CD14-positive monocyte (primary cell): ENCODE data around the gene PRDM11. TPM values are rescaled to one million over a fixed set of nuclear protein-coding genes. Genes with fewer than 3 reads are reported as not detected.

Experiments used
- DNase-seq, 3 donors: peaks; one replicate each; pipeline ENCODE4 v3.0.0-alpha.2; 2011 to 2022
- H2AFZ ChIP-seq: 2 replicates; pipeline ENCODE4 v1.6.0; 2012; ENCODE audit warnings: mild to moderate bottlenecking, low read depth, low read length, inconsistent platforms; ENCODE audit not compliant: insufficient read depth, poor library complexity, severe bottlenecking
- H3K27ac ChIP-seq, 2 donors: 1 replicate in 1 of 2; 2 replicates in 1 of 2; pipeline ENCODE4 v1.5.1; 2012 to 2013; ENCODE audit warnings: low read length in 2 of 2, control low read depth in 1 of 2, inconsistent platforms in 1 of 2, low read depth in 1 of 2, mild to moderate bottlenecking in 1 of 2
- H3K27me3 ChIP-seq, 2 donors: one replicate each; pipeline versions ENCODE4 v1.6.0 to v1.6.1; 2011 to 2013; ENCODE audit warnings: low read length in 2 of 2; ENCODE audit not compliant: control insufficient read depth in 2 of 2, insufficient read depth in 2 of 2
- H3K36me3 ChIP-seq, 2 donors: replicated peaks in 1 of 2; 1 replicate in 1 of 2; 2 replicates in 1 of 2; pipeline versions ENCODE4 v1.5.1 to v1.6.1; 2012 to 2013; ENCODE audit warnings: low read length in 2 of 2, control low read depth in 1 of 2, inconsistent platforms in 1 of 2, mild to moderate bottlenecking in 1 of 2; ENCODE audit not compliant: insufficient read depth in 2 of 2, control insufficient read depth in 1 of 2
- H3K4me1 ChIP-seq, 2 donors: 1 replicate in 1 of 2; 2 replicates in 1 of 2; pipeline versions ENCODE4 v1.5.1 to v1.6.1; 2012 to 2013; ENCODE audit warnings: low read length in 2 of 2, control low read depth in 1 of 2, inconsistent platforms in 1 of 2, mild to moderate bottlenecking in 1 of 2, moderate library complexity in 1 of 2; ENCODE audit not compliant: insufficient read depth in 2 of 2, control insufficient read depth in 1 of 2
- H3K4me2 ChIP-seq: replicated peaks from 2 replicates; pipeline ENCODE3; 2012; ENCODE audit warnings: low read length, moderate library complexity, mild to moderate bottlenecking; ENCODE audit not compliant: poor library complexity, severe bottlenecking; ENCODE audit errors: extremely low read depth
- H3K4me3 ChIP-seq, 3 experiments: fragments of 200-600 bp in 1 of 3; sonication (generic) in 1 of 3; replicated peaks in 1 of 3; 1 replicate in 2 of 3; 2 replicates in 1 of 3; pipeline ENCODE4 v1.5.1; 2011 to 2013; ENCODE audit warnings: low read length in 3 of 3, mild to moderate bottlenecking in 3 of 3, control low read depth in 2 of 3, low read depth in 2 of 3, inconsistent platforms in 1 of 3, moderate library complexity in 1 of 3
- H3K79me2 ChIP-seq: 2 replicates; pipeline ENCODE4 v1.6.0; 2012; ENCODE audit warnings: mild to moderate bottlenecking, control low read depth, inconsistent platforms, low read length, moderate library complexity; ENCODE audit not compliant: insufficient read depth
- H3K9ac ChIP-seq: 2 replicates; pipeline ENCODE4 v1.6.0; 2017; ENCODE audit warnings: low read length, mild to moderate bottlenecking; ENCODE audit not compliant: insufficient read depth, poor library complexity, severe bottlenecking
- H3K9me3 ChIP-seq, 2 donors: replicated peaks in 1 of 2; 1 replicate in 1 of 2; 2 replicates in 1 of 2; pipeline versions ENCODE4 v1.5.1 to v1.6.1; 2012 to 2013; ENCODE audit warnings: low read length in 2 of 2, control low read depth in 1 of 2; ENCODE audit not compliant: control insufficient read depth in 1 of 2, insufficient read depth in 1 of 2
- H4K20me1 ChIP-seq: 2 replicates; pipeline ENCODE4 v1.6.0; 2012; ENCODE audit warnings: mild to moderate bottlenecking, low read length, control low read depth, moderate library complexity; ENCODE audit not compliant: insufficient read depth
- H3K27ac Mint-ChIP-seq, 7 donors: one replicate each; pipeline ENCODE4 v1.8.0; 2020; ENCODE audit warnings: mild to moderate bottlenecking in 7 of 7, mixed read lengths in 7 of 7, moderate library complexity in 6 of 7, inconsistent platforms in 2 of 7
- H3K27me3 Mint-ChIP-seq, 3 donors: one replicate each; pipeline ENCODE4 v1.8.0; 2021 to 2022; ENCODE audit warnings: low read depth in 3 of 3, mild to moderate bottlenecking in 3 of 3, mixed read lengths in 3 of 3, moderate library complexity in 3 of 3, inconsistent platforms in 1 of 3
- H3K36me3 Mint-ChIP-seq, 2 donors: one replicate each; pipeline ENCODE4 v1.8.0; 2020; ENCODE audit warnings: mixed read lengths in 2 of 2, inconsistent platforms in 1 of 2, mild to moderate bottlenecking in 1 of 2
- H3K4me1 Mint-ChIP-seq: one replicate; pipeline ENCODE4 v1.8.0; 2020; ENCODE audit warnings: mild to moderate bottlenecking, mixed read lengths
- H3K4me3 Mint-ChIP-seq, 2 donors: one replicate each; pipeline ENCODE4 v1.8.0; 2020; ENCODE audit warnings: mild to moderate bottlenecking in 2 of 2, mixed read lengths in 2 of 2, moderate library complexity in 1 of 2
- H3K9me3 Mint-ChIP-seq, 7 donors: one replicate each; pipeline ENCODE4 v1.8.0; 2020 to 2022; ENCODE audit warnings: mixed read lengths in 7 of 7, mild to moderate bottlenecking in 6 of 7, moderate library complexity in 6 of 7, inconsistent platforms in 2 of 7
- CTCF ChIP-seq: fragments of 200-600 bp; IDR thresholded peaks from one replicate; pipeline ENCODE4 v1.8.0; 2022; ENCODE audit warnings: antibody characterized with exemption, mild to moderate bottlenecking
- WGBS: methylation state at CpG from one replicate; pipeline ENCODE4 v1.1.5; 2013; ENCODE audit warnings: missing lambda C conversion rate; ENCODE audit not compliant: insufficient coverage; 5-methylcytosine and 5-hydroxymethylcytosine counted together
- intact Hi-C, 2 donors: fragments of 100-400 bp; cut with micrococcal nuclease; formaldehyde crosslinking; loops; one replicate each; pipeline versions ENCODE4 v1.15.0 to v1.15.1; 2023
- polyA plus RNA-seq, 3 donors: library from polyadenylated mRNA; depleted of rRNA in 1 of 3; unstranded in 2 of 3; stranded (reverse) in 1 of 3; fragments of 300-500 nt in 2 of 3; fragments of >200 nt in 1 of 3; fragmentation: Illumina TruSeq in 2 of 3; gene quantifications; 1 replicate in 2 of 3; 2 replicates in 1 of 3; pipeline ENCODE4 v1.2.3, GENCODE V29; 2012 to 2021

The PRDM11 gene
- polyA plus RNA-seq, 3 donors = 0.48 to 1.8 TPM; not detected in 1

GRCh38 chr11:45143494-45143893, 2.9 kb upstream of the PRDM11 start:
- Histone ChIP-seq H3K9me3 (peaks cover 0 to 4% of the 10 kb centered on the region in 2 donors), H3K79me2 (peaks cover 7% of the 10 kb centered on the region), H3K36me3 (no peaks in the 10 kb centered on the region), H3K9ac (no peak overlapping the region), H2AFZ (no peak overlapping the region), H3K4me3 (no peak overlapping the region), H4K20me1 (no peaks in the 10 kb centered on the region), H3K4me2 (no peak overlapping the region), H3K27ac (no peak overlapping the region), H3K27me3 (peaks cover 11 to 27% of the 10 kb centered on the region in 2 donors), H3K4me1 (peaks cover 19% of the 10 kb centered on the region in 2 donors)
- H3K4me1 Mint-ChIP-seq = peaks cover 23% of the 10 kb centered on the region
- no peak for DNase-seq
- peaks cover 0 to 5% (median 0%) of the 10 kb centered on the region in 7 donors for H3K9me3 Mint-ChIP-seq
- peaks cover 38 to 50% (median 38%) of the 10 kb centered on the region in 3 donors for H3K27me3 Mint-ChIP-seq
- no peak overlapping the region for H3K27ac Mint-ChIP-seq
- intact Hi-C loops = no loop called here
- peaks cover 0 to 2% of the 10 kb centered on the region in 2 donors for H3K36me3 Mint-ChIP-seq
- no peak overlapping the region for H3K4me3 Mint-ChIP-seq
- TF ChIP-seq CTCF = no peak
- WGBS = no CpG with 5 or more reads among the region's 2 CpGs

GRCh38 chr11:45144126-45145082, 2.0 kb upstream of the PRDM11 start:
- Histone ChIP-seq H3K4me2 (no peak overlapping the region), H3K9me3 (peaks cover 0 to 4% of the 10 kb centered on the region in 2 donors), H3K4me3 (no peak overlapping the region), H2AFZ (no peak overlapping the region), H3K36me3 (no peaks in the 10 kb centered on the region), H3K4me1 (peaks cover 19% of the 10 kb centered on the region in 2 donors), H3K27ac (no peak overlapping the region), H3K9ac (no peak overlapping the region), H4K20me1 (no peaks in the 10 kb centered on the region), H3K27me3 (peaks cover 11 to 27% of the 10 kb centered on the region in 2 donors), H3K79me2 (peaks cover 7% of the 10 kb centered on the region)
- H3K4me1 Mint-ChIP-seq = peaks cover 23% of the 10 kb centered on the region
- no peak for TF ChIP-seq CTCF
- peak overlapping the region in 1 of 7 donors; percentile 1 for H3K27ac Mint-ChIP-seq
- H3K4me3 Mint-ChIP-seq = peak overlapping the region in 1 of 2 donors; percentile 50
- peaks cover 0 to 2% of the 10 kb centered on the region in 2 donors for H3K36me3 Mint-ChIP-seq
- intact Hi-C loops = no loop called here
- DNase-seq = no peak
- peaks cover 37 to 46% (median 40%) of the 10 kb centered on the region in 3 donors for H3K27me3 Mint-ChIP-seq
- 88% methylated on average over 11 of the region's 16 CpGs for WGBS
- H3K9me3 Mint-ChIP-seq = peaks cover 0 to 6% (median 0%) of the 10 kb centered on the region in 7 donors
